DMS53 treated with DMSO at 0.1 percent for 48 hours (cell line): ENCODE data around the gene DCUN1D3.
A peak's percentile ranks its signal among the peaks of the same experiment; 100 is the strongest.
"Not testable (repeated sequence)": the region's sequence is repeated elsewhere in the genome, so short reads cannot be mapped to it uniquely, and the experiment has no call there.

Experiments
- DNase-seq: peaks from one replicate; lab custom pipeline; 2025; ENCODE audit not compliant: unreplicated experiment; lab: John Stamatoyannopoulos, UW

Gene DCUN1D3, protein sequence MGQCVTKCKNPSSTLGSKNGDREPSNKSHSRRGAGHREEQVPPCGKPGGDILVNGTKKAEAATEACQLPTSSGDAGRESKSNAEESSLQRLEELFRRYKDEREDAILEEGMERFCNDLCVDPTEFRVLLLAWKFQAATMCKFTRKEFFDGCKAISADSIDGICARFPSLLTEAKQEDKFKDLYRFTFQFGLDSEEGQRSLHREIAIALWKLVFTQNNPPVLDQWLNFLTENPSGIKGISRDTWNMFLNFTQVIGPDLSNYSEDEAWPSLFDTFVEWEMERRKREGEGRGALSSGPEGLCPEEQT

DNA sequence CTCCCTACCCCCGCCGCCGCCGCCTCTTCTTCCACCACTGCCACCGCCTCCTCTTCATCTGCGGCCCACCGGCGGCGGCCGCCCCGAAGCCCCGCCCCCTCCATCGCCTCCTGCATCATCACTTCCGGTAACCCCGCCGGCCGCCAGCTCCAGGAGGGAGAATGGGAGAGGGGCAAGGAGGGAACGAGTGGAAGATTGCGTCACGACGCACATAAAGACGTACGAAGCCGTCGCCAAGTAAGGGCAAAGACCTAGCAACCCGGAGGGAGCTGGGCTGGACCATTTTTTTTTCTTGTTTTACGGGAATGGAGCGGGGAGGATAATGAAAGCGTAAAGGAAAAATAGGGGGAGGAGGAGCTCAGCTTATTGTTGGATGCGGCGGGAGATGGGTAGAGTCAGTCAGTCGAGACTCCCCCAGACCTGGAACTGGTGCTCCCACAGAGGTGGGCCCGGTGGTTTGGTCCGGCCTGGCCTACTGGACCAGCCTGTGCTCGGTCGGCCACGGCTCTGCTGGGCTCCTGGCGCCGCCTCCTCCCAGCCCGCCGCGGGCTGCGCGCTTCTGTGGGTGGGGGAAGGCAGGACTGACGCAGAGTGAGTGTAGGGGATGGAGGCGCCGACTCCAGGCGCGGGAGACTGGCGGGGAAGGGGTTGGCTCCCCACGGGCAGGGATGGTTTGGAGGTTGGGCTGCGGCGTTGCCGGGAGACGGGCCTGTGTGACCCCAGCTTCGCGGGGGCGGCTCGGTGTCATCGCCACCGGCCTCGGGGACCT, at the start of gene DCUN1D3, which contains the start of gene LYRM1:
DCUN1D3 (minus strand) TSS at position 60 of the 769 bp plus-strand sequence. CDS start 37,820 bp downstream, outside the sequence.
LYRM1 (plus strand) TSS at position 473 of the 769 bp plus-strand sequence. CDS start 14,785 bp downstream, outside the sequence.
- peak; percentile 88 for DNase-seq

DNA sequence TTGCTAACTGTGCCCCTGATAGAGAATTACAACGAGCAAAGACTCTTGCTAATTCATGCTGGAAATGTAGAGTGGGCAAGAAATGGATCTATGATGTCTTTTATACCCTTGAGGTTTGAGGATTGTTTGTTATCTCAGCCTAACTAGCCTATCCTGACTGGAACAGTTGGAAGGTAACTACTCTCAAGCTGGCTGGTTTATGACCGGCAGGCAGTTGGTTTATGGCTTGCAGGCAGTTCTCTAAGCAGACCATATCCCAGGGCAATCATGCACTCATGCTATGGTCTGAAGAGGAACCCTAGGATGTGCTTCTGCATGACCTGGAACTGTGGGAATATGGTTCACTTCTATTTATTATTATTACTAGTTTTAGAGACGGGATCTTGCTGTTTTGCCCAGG, 49.5 kb upstream of the DCUN1D3 start:
- DNase-seq = no peak

DNA sequence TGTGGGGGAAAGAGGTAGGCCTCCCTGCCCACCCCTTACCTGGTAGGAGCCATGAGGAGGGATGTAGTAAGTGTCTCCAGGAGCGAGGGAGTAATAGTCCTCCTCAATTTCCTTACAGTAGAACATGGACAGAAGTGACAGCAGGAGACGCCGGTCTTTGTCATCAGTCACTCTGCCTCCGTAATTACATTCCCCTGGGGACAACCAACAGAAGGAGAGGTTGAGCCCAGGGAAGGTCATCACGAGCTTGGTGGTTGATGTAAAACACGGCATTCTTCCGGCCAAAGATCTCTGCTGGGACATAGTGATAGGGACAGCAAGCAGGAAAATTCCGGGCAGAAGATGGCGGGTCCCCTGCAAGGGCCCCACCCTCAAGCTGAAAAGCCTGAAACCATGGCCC, 48.3 kb upstream of the DCUN1D3 start:
- no peak for DNase-seq

DNA sequence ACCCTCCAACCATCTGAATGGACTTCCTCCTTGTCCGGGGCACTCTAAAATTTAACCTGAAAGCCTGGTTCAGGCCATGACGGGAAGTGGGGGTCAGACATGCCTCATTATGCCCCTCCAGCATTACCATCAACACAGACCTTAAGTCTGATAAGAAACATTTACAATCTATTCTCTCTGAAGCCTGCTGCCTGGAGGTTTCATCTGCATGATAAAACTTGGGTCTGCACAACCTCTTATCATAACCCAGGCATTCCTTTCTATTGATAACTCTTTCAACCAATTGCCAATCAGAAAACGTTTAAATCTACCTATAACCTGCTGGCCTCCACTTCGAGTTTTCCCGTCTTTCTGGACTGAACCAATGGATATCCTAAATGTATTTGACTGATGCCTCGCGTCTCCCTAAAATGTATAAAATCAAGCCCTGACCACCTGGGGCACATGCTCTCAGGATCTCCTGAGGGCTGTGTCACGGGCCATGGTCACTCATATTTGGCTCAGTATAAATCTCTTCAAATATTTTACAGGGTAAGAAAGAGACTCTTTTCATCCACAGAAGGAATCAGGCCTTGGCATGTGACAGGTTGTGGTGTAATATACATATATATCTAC, 46.0 kb upstream of the DCUN1D3 start:
- DNase-seq = no peak

DNA sequence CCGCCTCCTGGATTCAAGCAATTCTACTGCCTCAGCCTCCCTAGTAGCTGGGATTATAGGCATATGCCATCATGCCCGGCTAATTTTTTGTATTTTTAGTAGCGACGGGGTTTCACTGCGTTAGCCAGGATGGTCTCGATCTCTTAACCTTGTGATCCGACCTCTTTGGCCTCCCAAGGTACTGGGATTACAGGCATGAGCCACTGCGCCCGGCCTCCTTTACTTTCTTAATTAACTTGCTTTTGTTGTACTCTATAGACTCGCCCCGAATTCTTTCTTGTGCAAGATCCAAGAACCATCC, 45.4 kb upstream of the DCUN1D3 start:
- DNase-seq = not testable (repeated sequence)

DNA sequence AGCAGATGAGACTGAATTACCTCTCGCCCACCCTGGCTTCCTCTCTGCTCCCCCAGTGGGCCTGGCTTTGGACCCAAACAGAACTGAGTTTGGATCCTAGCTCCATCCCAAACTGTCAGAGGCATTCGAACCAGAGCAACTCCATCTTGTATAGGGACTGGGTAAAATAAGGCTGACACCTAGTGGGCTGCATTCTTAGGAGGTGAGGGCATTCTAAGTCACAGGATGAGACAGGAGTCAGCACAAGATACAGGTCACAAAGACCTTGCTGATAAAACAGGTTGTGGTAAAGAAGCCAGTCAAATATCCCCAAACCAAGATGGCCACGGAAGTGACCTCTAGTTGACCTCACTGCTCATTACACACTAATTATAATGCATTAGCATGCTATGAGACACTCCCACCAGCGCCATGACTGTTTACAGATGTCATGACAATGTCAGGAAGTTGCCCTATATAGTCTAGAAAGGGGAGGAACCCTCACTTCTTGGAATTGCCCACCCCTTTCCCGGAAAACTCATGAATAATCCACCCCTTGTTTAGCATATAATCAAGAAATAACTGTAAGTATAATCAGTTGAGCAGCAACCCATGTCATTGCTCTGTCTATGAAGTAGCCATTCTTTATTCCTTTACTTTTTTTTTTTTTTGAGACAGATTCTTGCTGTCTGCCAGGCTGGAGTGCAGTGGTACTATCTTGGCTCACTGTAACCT, 44.9 kb upstream of the DCUN1D3 start:
- DNase-seq = no peak

DNA sequence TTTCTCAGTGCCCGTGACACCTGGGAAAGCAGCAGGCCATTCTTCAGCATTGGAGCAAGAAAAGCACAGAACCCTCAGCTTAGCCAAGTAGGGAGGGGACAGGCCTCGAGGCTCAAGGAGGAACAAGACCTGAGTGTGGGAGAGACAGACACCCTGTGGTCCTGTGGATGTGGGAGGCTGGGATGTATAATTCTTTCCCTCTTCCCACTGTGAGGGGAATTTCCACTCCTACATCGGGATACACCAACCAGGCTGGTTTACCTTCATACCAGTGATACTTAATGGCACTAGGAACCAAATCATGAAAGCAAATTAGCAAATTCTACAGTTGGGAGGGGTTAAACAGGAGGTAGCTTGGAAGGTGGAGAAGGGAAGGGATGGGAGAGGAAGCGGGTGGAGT, 42.1 kb upstream of the DCUN1D3 start:
- DNase-seq = no peak

DNA sequence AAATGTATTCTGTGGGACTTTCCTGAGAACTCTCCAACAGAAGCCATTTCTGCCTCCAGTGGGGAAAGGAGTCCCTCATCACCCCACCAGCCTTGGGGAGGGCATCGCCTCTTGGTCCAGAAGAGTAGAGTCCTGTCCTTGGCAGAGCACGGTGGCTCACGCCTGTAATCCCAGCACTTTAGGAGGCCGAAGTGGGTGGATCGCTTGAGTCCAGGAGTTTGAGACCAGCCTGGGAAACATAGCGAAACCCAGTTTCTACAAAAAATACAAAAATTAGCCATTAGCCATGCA, 41.4 kb upstream of the DCUN1D3 start:
- no peak for DNase-seq

DNA sequence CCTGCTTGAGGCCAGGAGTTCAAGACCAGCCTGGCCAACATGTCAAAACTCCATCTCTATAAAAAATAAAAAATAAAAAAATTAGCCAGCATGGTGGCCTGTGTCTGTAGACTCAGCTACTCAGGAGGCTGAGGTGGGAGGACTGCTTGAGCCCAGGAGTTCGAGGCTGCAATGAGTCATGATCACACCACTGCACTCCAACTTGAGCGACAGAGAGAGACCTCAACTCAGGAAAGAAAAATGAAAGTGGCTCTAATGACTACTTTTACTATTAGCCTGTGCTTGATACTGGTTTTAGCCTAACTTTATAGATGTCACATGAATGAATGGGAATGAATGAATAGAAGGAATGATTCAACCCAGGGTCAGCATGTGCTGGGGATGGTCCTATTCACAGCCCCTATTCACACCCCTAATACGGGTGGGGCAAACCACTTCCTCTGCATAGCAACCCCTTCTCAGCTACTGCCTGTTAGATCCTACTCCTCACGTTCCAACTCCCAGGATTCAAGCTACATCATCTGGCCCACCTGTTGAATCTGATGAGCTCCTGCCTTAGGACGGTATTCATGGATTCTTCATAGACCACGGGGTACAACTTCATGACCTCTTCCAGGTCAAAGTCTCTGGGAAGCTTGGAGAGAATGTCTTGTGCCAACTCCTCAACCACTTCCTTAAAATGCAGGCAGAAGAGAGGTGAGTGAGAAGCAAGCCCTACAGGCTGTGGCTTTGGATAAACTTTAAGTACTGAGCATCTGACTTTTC, 40.9 kb upstream of the DCUN1D3 start:
- DNase-seq = no peak

DNA sequence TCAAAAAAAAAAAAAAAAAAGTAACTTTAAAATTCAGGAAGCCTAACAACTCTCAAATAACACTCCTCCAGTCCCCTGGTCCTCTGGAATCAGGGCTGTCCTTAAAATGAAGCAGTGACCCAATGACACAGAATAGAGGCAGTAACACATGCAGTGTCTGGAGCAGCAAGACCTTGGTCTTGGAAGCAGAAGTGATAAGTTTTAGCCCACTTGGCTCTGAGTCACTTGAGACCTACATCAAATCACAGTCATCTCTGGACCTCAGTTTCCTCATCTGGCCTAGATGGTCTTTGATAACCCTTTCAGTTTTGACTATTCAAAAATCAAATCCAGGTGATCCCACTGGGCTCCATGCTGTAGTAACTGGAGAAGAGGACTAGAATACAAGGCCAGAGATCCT, 39.5 kb upstream of the DCUN1D3 start:
- no peak for DNase-seq

DNA sequence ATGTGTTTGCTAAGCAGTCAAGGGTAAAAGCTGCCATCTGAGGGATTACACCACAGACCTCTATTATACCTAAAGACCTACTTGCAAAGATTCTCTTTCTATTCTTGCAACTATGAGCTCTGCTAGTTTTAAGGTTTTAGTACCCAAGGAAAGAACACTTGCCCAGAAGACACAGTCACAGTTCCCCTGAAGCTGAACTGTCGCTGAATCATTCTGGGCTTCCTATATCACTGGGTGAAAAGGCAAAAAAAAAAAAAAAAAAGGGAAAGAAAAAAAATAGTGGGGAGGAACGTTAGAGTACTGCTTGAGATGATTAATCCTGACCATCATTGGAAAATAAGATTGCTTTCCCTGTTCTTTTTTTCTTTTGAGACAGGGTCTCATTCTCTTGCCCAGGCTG, 38.3 kb upstream of the DCUN1D3 start:
- DNase-seq = no peak

DNA sequence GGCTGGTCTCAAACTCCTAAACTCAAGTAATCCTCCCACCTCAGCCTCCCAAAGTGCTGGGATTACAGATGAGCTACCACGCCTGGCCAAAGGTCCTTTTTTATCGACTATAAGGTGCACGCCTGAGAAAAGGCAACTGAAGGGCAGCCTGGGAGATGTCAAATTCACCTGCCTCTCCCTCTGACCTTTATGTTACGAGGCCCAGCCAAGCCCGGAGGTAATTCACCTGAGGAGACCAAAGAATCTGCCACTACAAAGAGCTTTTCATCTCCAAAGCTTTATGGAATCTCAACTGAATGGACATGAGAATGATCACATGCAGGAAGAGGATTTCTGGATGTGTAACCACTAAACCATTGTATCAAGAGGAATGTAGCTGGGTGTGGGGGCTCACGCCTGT, 37.6 kb upstream of the DCUN1D3 start:
- no peak for DNase-seq

DNA sequence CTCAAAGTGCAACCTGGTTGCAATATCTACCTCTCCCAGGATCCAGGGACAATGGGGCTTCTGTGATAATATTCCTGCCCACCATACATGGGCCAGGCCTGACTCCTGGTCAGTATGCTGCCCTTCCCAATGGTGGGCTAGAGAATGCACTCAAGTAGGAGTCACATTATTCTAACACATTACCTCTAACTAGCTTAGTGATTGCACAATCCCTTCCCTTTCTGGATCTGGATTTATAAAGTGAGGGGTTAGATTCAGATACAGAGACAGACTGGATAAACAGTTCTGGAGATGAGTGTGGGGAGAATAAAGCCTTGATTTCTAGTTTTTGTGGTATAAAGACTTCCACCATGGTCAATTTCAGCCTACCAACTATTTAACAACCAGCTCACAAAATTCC, 33.4 kb upstream of the DCUN1D3 start:
- DNase-seq = no peak

DNA sequence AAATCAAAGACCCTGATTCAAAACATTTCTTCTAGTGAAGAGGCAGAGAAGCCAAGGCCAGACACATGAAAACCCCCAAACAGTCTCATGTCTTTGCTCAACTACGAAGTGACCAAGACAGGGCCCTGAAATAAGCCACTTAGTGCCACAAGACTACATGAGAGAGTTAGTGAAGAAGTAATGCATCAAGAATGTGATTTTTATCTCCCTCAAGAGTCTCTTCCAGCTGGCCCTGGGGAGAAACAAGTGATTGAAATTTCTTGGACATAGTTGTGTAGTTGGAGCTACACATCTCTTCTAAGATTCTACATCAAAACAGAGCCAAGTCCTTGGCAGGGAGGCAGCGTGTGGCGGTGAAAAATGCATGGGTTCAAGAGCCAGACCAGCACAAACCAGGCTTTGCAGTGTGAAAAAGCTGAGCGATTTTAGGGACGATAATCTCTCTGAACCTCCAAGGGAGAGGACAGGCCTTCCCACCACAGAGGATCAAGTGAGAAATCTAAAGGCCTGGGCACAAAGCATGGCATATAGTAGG, 31.0 kb upstream of the DCUN1D3 start:
- no peak for DNase-seq

DNA sequence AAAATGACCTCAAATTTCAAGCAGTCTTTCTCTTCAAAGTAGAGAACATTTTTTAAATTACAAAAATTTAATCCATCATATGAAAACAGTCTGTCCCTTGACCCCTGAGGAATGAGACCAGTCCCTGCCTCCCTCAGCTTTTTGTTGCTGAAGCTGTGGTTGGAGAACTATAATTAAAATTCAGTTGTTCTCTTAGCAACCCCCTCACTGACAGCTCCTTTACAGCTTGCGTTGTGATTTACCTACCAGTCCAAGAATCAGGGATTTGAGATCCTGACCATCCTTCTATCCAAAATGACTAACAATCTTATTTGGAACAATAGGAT, 30.2 kb upstream of the DCUN1D3 start:
- no peak for DNase-seq

DNA sequence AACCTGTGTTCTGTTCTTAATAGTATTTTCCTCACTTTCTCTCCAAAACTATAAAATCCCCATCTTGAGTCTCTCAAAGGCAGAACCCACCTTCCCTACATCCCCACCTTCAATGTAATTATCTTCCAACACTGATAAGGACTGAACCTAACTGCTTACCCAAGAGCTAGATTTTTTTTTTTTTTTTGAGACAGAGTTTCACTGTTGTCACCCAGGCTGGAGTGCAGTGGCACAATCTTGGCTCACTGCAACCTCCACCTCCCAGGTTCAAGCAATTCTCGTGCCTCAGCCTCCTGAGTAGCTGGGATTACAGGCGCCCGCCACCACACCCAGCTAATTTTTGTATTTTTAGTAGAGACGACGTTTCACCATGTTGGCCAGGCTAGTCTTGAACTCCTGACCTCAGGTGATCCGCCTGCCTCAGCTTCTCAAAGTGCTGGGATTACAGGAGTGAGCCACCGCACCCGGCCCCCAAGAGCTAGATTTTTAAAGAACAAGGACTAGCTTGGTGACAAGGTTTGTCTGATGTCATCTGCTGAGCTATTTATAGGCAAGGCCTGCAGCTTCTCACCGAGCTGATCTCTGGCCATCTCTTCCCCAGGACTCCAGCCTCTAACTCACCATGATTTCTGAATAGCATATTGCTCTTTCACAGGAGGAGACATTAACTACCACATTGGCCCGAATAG, 29.7 kb upstream of the DCUN1D3 start:
- not testable (repeated sequence) for DNase-seq

DNA sequence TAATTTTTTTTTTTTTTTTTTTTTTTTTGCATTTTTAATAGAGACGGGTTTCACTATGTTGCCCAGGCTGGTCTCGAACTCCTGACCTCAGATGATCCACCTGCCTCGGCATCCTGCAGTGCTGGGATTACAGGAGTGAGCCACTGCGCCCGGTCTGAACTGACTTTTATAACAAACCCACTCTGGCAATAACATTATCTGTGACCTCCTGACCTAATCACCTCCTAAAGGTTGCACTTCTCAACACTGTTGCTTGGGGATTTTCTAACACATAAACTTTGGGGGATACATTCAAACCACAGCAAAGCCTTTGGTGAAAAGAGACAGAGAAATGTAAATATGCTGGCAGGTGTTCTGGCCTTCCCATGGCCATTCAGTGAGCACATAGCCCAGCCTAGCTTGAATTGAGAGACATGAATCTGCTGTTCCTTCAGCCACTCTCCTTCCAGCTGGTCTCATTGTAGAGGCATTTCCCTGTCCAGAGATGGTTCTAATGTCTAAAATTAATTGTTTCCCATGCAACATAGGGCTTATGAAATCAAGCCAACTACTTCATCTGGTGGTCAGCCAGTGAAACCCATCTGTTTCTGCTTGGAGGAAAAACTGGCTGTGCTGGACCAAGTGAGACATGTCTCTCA, 28.7 kb upstream of the DCUN1D3 start:
- DNase-seq = no peak

DNA sequence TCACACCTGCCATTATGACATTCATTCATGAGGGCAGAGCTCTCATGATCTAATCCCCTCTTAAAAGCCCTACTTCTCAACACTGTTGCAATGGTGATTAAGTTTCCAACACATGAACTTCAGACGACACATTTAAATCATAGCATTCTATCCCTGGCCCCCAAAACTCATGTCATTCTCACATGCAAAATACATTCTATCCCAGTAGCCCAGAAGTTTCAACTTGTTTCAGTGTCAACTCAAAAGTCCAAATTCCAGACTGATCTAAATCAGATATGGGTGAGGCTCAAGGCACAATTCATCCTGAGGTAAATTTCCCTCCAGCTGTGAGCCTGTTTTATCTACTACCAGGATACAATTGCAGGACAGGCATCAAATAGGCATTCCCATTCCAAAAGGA, 25.6 kb upstream of the DCUN1D3 start:
- no peak for DNase-seq

DNA sequence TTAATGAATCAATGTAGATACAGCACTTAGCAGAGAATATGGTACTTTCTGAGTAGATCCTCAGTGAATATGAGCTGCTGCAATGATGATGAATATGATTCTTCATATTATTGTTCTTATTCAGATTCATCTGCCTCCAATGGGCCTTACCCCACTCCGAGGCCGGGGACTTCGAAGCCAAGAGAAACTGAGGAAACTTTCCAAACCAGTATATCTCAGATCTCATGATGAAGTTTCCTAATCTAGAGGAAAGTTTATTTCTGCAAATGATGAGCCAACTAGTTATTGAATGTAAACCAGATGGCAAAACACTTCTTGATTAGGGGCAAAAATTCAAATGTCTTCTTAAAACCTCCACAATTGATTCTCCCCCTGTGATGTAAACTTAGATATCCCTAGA, 23.7 kb upstream of the DCUN1D3 start:
- DNase-seq = no peak

DNA sequence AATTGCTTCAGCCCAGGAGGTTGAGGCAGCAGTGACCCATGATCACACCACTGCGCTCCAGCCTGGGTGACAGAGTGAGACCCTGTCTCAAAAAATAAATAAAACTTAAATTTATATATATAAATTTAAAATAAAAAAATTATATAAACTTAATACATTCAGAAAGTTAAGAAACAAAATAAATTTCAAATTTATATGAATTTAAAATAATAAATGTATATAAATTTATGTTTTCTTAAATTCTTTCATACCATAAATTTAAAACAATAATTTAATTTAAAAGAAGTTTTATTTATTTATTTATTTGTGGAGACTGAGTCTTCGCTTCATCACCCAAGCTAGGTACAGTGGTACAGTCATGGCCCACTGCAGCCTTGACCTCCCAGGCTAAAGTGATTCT, 20.6 kb upstream of the DCUN1D3 start:
- DNase-seq = no peak
